Astrocyte (in vitro differentiated cells and primary cell): ENCODE measurements around the gene TRIM10.

ENCODE experiments used
- EZH2 ChIP-seq: IDR thresholded peaks from 2 replicates; pipeline ENCODE4 v1.6.1; 2012; ENCODE audit warnings: mild to moderate bottlenecking, low read length, inconsistent platforms; ENCODE audit not compliant: insufficient read depth
- TF ChIP-seq, protein P1 (sequence below): IDR thresholded peaks from 2 replicates; pipeline ENCODE4 v1.5.1; 2011; ENCODE audit warnings: low read depth, mild to moderate bottlenecking, inconsistent platforms, low read length, moderate library complexity; ENCODE audit not compliant: insufficient read depth

DNA sequence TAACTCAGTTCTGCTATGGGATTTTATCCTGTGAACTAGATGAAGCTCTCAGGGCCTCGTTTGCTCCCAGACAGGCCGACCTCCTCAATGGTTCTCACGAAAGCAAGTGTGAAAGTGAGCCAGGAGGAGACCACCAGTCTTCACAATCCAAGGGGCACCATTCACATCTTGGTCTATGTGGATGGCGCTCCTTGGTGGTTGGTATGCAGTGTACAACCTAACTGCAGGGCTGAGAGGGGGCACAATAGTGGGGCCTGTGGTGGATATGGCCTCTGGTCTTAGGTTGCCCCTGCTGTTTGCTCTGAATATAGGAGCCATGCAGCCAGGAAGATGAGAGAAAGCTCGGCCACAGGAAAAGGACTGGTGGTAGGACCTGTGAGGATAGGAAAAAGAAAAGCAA is 27.5 kb upstream of the TRIM10 start:
- TF ChIP-seq, protein P1, sequence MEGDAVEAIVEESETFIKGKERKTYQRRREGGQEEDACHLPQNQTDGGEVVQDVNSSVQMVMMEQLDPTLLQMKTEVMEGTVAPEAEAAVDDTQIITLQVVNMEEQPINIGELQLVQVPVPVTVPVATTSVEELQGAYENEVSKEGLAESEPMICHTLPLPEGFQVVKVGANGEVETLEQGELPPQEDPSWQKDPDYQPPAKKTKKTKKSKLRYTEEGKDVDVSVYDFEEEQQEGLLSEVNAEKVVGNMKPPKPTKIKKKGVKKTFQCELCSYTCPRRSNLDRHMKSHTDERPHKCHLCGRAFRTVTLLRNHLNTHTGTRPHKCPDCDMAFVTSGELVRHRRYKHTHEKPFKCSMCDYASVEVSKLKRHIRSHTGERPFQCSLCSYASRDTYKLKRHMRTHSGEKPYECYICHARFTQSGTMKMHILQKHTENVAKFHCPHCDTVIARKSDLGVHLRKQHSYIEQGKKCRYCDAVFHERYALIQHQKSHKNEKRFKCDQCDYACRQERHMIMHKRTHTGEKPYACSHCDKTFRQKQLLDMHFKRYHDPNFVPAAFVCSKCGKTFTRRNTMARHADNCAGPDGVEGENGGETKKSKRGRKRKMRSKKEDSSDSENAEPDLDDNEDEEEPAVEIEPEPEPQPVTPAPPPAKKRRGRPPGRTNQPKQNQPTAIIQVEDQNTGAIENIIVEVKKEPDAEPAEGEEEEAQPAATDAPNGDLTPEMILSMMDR: no peak
- TF ChIP-seq EZH2: no peak
